Neural progenitor cell (in vitro differentiated cells): ENCODE data around the gene PSD. TPM values are rescaled to one million over a fixed set of nuclear protein-coding genes. Genes with fewer than 3 reads are reported as not detected.

Experiments used
- DNase-seq: peaks from one replicate; pipeline ENCODE4 v3.0.0-alpha.2; 2016; ENCODE audit warnings: low spot score
- H2AFZ ChIP-seq: fragments of 200-600 bp; sonication (generic); replicated peaks from 2 replicates; pipeline ENCODE4 v1.6.1; 2016; ENCODE audit warnings: antibody characterized with exemption
- H3F3A ChIP-seq: fragments of 200-600 bp; sonication (generic); 2 replicates; pipeline ENCODE4 v1.6.1; 2016; ENCODE audit warnings: antibody characterized with exemption, low read depth
- H3K27ac ChIP-seq: fragments of 200-600 bp; sonication (generic); 2 replicates; pipeline ENCODE4 v1.5.1; 2016; ENCODE audit warnings: mild to moderate bottlenecking
- H3K27me3 ChIP-seq: fragments of 200-600 bp; sonication (generic); 2 replicates; pipeline ENCODE4 v1.6.1; 2016; ENCODE audit warnings: mild to moderate bottlenecking, moderate library complexity
- H3K36me3 ChIP-seq: fragments of 200-600 bp; sonication (generic); 2 replicates; pipeline ENCODE4 v1.5.1; 2016
- H3K4me1 ChIP-seq: fragments of 200-600 bp; sonication (generic); 2 replicates; pipeline ENCODE4 v1.6.1; 2016; ENCODE audit warnings: mixed run types
- H3K4me2 ChIP-seq: fragments of 200-600 bp; sonication (generic); 2 replicates; pipeline ENCODE4 v1.6.1; 2016
- H3K4me3 ChIP-seq: fragments of 200-600 bp; sonication (generic); 2 replicates; pipeline ENCODE4 v1.5.1; 2016
- H3K79me2 ChIP-seq: fragments of 200-600 bp; sonication (generic); 2 replicates; pipeline ENCODE4 v1.6.1; 2016; ENCODE audit warnings: low read depth
- H3K9ac ChIP-seq: fragments of 200-600 bp; sonication (generic); 2 replicates; pipeline ENCODE4 v1.6.1; 2016
- H3K9me3 ChIP-seq: fragments of 200-600 bp; sonication (generic); 2 replicates; pipeline ENCODE4 v1.5.1; 2016; ENCODE audit warnings: low read depth
- H4K20me1 ChIP-seq: fragments of 200-600 bp; sonication (generic); 2 replicates; pipeline ENCODE4 v1.6.1; 2016; ENCODE audit warnings: low read depth
- H3K27ac Mint-ChIP-seq: 3 replicates; pipeline ENCODE4 v1.8.0; 2021; ENCODE audit warnings: mixed read lengths
- H3K27me3 Mint-ChIP-seq: 2 replicates; pipeline ENCODE4 v1.8.0; 2022; ENCODE audit warnings: low read depth, mild to moderate bottlenecking, inconsistent platforms, moderate library complexity, mixed read lengths; ENCODE audit not compliant: insufficient read depth
- H3K36me3 Mint-ChIP-seq: 3 replicates; pipeline ENCODE4 v1.8.0; 2021; ENCODE audit warnings: mixed read lengths
- H3K4me1 Mint-ChIP-seq: 3 replicates; pipeline ENCODE4 v1.8.0; 2021; ENCODE audit warnings: mixed read lengths
- H3K4me3 Mint-ChIP-seq: 3 replicates; pipeline ENCODE4 v1.8.0; 2021; ENCODE audit warnings: mild to moderate bottlenecking, moderate library complexity, mixed read lengths
- H3K9me3 Mint-ChIP-seq: 3 replicates; pipeline ENCODE4 v1.8.0; 2020; ENCODE audit warnings: mixed read lengths
- CTCF ChIP-seq: fragments of 200-600 bp; sonication (generic); IDR thresholded peaks from 2 replicates; pipeline ENCODE4 v1.5.1; 2017; ENCODE audit warnings: antibody characterized with exemption, mild to moderate bottlenecking
- EZH2 ChIP-seq: fragments of 200-600 bp; sonication (generic); IDR thresholded peaks from 2 replicates; pipeline ENCODE4 v1.6.1; 2017; ENCODE audit warnings: antibody characterized with exemption, mild to moderate bottlenecking, moderate library complexity
- EZH2phosphoT487 ChIP-seq: fragments of 200-600 bp; sonication (generic); IDR thresholded peaks from 2 replicates; pipeline ENCODE4 v1.6.1; 2017; ENCODE audit warnings: antibody characterized with exemption
- total RNA-seq: library from RNA; depleted of rRNA; stranded (reverse); fragments of >200 nt; gene quantifications from 2 replicates; pipeline ENCODE4 v1.2.3, GENCODE V29; 2015; ENCODE audit warnings: low replicate concordance

Gene PSD
- total RNA-seq, 1 donor from 2014 or later: 0.09 TPM

- H3K36me3 ChIP-seq: no peaks in the 10 kb centered on the region
- H3K27me3 Mint-ChIP-seq: peaks cover 4% of the 10 kb centered on the region
- peaks cover 7% of the 10 kb centered on the region for H3K27me3 ChIP-seq
- H3K79me2 ChIP-seq: no peaks in the 10 kb centered on the region
- H3K4me1 ChIP-seq: peaks cover 4% of the 10 kb centered on the region
- H3K4me3 ChIP-seq: no peak overlapping the region
- peaks cover 8% of the 10 kb centered on the region for H3K4me1 Mint-ChIP-seq
- no peak overlapping the region for H3K4me2 ChIP-seq
- H3K4me3 Mint-ChIP-seq: no peak overlapping the region
- TF ChIP-seq CTCF: no peak
- no peak for TF ChIP-seq EZH2phosphoT487
- no peak for TF ChIP-seq EZH2
- H2AFZ ChIP-seq: no peak overlapping the region
- H3K9me3 Mint-ChIP-seq: no peaks in the 10 kb centered on the region
- H4K20me1 ChIP-seq: no peaks in the 10 kb centered on the region
- no peak for DNase-seq
- no peak overlapping the region for H3K9ac ChIP-seq
- H3K27ac ChIP-seq: no peak overlapping the region
- H3K27ac Mint-ChIP-seq: no peak overlapping the region
- H3K9me3 ChIP-seq: no peaks in the 10 kb centered on the region
- peaks cover 11% of the 10 kb centered on the region for H3F3A ChIP-seq
- H3K36me3 Mint-ChIP-seq: no peaks in the 10 kb centered on the region
These were observed 26.3 kb upstream of the PSD start for GRCh38 chr10:102444851-102445250.

GRCh38 chr10:102438374-102438773, 19.8 kb upstream of the PSD start:
- Histone ChIP-seq H2AFZ (no peak overlapping the region), H3K27me3 (peaks cover 40% of the 10 kb centered on the region), H3K4me3 (no peak overlapping the region), H4K20me1 (no peaks in the 10 kb centered on the region), H3K9me3 (no peaks in the 10 kb centered on the region), H3K36me3 (no peaks in the 10 kb centered on the region), H3K9ac (no peak overlapping the region), H3K4me2 (no peak overlapping the region), H3F3A (peaks cover 12% of the 10 kb centered on the region), H3K4me1 (peaks cover 11% of the 10 kb centered on the region), H3K79me2 (no peaks in the 10 kb centered on the region), H3K27ac (no peak overlapping the region)
- no peak for DNase-seq
- Mint-ChIP-seq H3K27me3 (peaks cover 2% of the 10 kb centered on the region), H3K4me3 (no peak overlapping the region), H3K27ac (no peak overlapping the region), H3K36me3 (no peaks in the 10 kb centered on the region), H3K9me3 (no peaks in the 10 kb centered on the region), H3K4me1 (peaks cover 26% of the 10 kb centered on the region)
- TF ChIP-seq EZH2 (no peak), CTCF (no peak), EZH2phosphoT487 (no peak)

GRCh38 chr10:102437515-102437914, 18.9 kb upstream of the PSD start:
- no peak overlapping the region for H3K4me3 ChIP-seq
- H3K27me3 ChIP-seq: peaks cover 42% of the 10 kb centered on the region
- H3K4me1 ChIP-seq: peaks cover 11% of the 10 kb centered on the region
- no peak overlapping the region for H3K4me2 ChIP-seq
- Mint-ChIP-seq H3K4me1 (peaks cover 26% of the 10 kb centered on the region), H3K27ac (no peak overlapping the region), H3K36me3 (no peaks in the 10 kb centered on the region), H3K4me3 (no peak overlapping the region), H3K9me3 (no peaks in the 10 kb centered on the region), H3K27me3 (peaks cover 3% of the 10 kb centered on the region)
- H3K79me2 ChIP-seq: no peaks in the 10 kb centered on the region
- H3K9me3 ChIP-seq: no peaks in the 10 kb centered on the region
- no peaks in the 10 kb centered on the region for H3K36me3 ChIP-seq
- TF ChIP-seq EZH2phosphoT487: no peak
- no peak for TF ChIP-seq CTCF
- TF ChIP-seq EZH2: no peak
- no peaks in the 10 kb centered on the region for H4K20me1 ChIP-seq
- H3K9ac ChIP-seq: no peak overlapping the region
- peaks cover 12% of the 10 kb centered on the region for H3F3A ChIP-seq
- DNase-seq: no peak
- H2AFZ ChIP-seq: no peak overlapping the region
- no peak overlapping the region for H3K27ac ChIP-seq
